ENCODE measurements around the gene PRSS1. TPM values are rescaled to one million over a fixed set of nuclear protein-coding genes. Genes with fewer than 3 reads are reported as not detected.
"Not testable (repeated sequence)": the region's sequence is repeated elsewhere in the genome, so short reads cannot be mapped to it uniquely, and the experiment has no call there.

Gene PRSS1
- total and polyA plus RNA-seq, 9 donors, result not detected

- Histone ChIP-seq H3K27me3 (ENCODE audit: control insufficient read depth, insufficient read depth, low read length) (no peaks in the 10 kb centered on the region), H3K9me3 (replicated peaks; ENCODE audit: control insufficient read depth, low read depth, low read length) (no peaks in the 10 kb centered on the region), H3K4me1 (ENCODE audit: control insufficient read depth, insufficient read depth, low read length) (no peaks in the 10 kb centered on the region), H3K36me3 (ENCODE audit: control insufficient read depth, insufficient read depth, low read length) (no peaks in the 10 kb centered on the region), H3K4me3 (ENCODE audit: low read length) (no peak overlapping the region), H3K27ac (ENCODE audit: low read length) (no peak overlapping the region)
- no CpG with 5 or more reads among the region's 4 CpGs for WGBS (ENCODE audit: insufficient coverage)
- DNase-seq, result no peak
These were observed 3.5 kb upstream of the PRSS1 start for GRCh38 chr7:142745745-142746144.

GRCh38 chr7:142746264-142746663 lies 3.0 kb upstream of the PRSS1 start:
- no peaks in the 10 kb centered on the region for H3K9me3 ChIP-seq (replicated peaks; ENCODE audit: control insufficient read depth, low read depth, low read length)
- no peaks in the 10 kb centered on the region for H3K4me1 ChIP-seq (ENCODE audit: control insufficient read depth, insufficient read depth, low read length)
- no peak overlapping the region for H3K4me3 ChIP-seq (ENCODE audit: low read length)
- H3K36me3 ChIP-seq (ENCODE audit: control insufficient read depth, insufficient read depth, low read length), result no peaks in the 10 kb centered on the region
- H3K27ac ChIP-seq (ENCODE audit: low read length), result no peak overlapping the region
- no peaks in the 10 kb centered on the region for H3K27me3 ChIP-seq (ENCODE audit: control insufficient read depth, insufficient read depth, low read length)
- DNase-seq, result no peak
- WGBS (ENCODE audit: insufficient coverage), result 51% methylated on average over 2 of the region's 3 CpGs

- H3K4me1 ChIP-seq (ENCODE audit: control insufficient read depth, insufficient read depth, low read length); H3K36me3 ChIP-seq (ENCODE audit: control insufficient read depth, insufficient read depth, low read length); DNase-seq; H3K9me3 ChIP-seq (replicated peaks; ENCODE audit: control insufficient read depth, low read depth, low read length); H3K27ac ChIP-seq (ENCODE audit: low read length); H3K27me3 ChIP-seq (ENCODE audit: control insufficient read depth, insufficient read depth, low read length); H3K4me3 ChIP-seq (ENCODE audit: low read length): not testable (repeated sequence)
- whole genome bisulfite sequencing (ENCODE audit: insufficient coverage), result 100% methylated on average over 1 of the region's 2 CpGs
These were observed 862 bp upstream of the PRSS1 start for GRCh38 chr7:142748410-142748809.

GRCh38 chr7:142750321-142750938 lies 1.2 kb downstream of the PRSS1 start:
- 47% methylated on average over 4 of the region's 9 CpGs for WGBS (ENCODE audit: insufficient coverage)
- H3K4me3 ChIP-seq (ENCODE audit: low read length), result no peak overlapping the region

GRCh38 chr7:142751526-142752175 lies 2.4 kb downstream of the PRSS1 start:
- 89% methylated on average over 11 of the region's 14 CpGs for WGBS (ENCODE audit: insufficient coverage)
- H3K9me3 ChIP-seq (replicated peaks; ENCODE audit: control insufficient read depth, low read depth, low read length); H3K36me3 ChIP-seq (ENCODE audit: control insufficient read depth, insufficient read depth, low read length); H3K27me3 ChIP-seq (ENCODE audit: control insufficient read depth, insufficient read depth, low read length); H3K4me1 ChIP-seq (ENCODE audit: control insufficient read depth, insufficient read depth, low read length); H3K4me3 ChIP-seq (ENCODE audit: low read length); DNase-seq; H3K27ac ChIP-seq (ENCODE audit: low read length): not testable (repeated sequence)

More at GRCh38 chr7:142750321-142750938, 1.2 kb downstream of the PRSS1 start:
- Histone ChIP-seq H3K9me3 (replicated peaks; ENCODE audit: control insufficient read depth, low read depth, low read length) (no peaks in the 10 kb centered on the region), H3K27me3 (ENCODE audit: control insufficient read depth, insufficient read depth, low read length) (no peaks in the 10 kb centered on the region), H3K27ac (ENCODE audit: low read length) (no peak overlapping the region), H3K4me1 (ENCODE audit: control insufficient read depth, insufficient read depth, low read length) (no peaks in the 10 kb centered on the region), H3K36me3 (ENCODE audit: control insufficient read depth, insufficient read depth, low read length) (no peaks in the 10 kb centered on the region)
- no peak for DNase-seq

GRCh38 chr7:142752376-142753225 lies 3.3 kb downstream of the PRSS1 start:
- H3K9me3 ChIP-seq (replicated peaks; ENCODE audit: control insufficient read depth, low read depth, low read length), result no peaks in the 10 kb centered on the region
- no CpG with 5 or more reads among the region's 3 CpGs for WGBS (ENCODE audit: insufficient coverage)
- no peak for DNase-seq
- H3K36me3 ChIP-seq (ENCODE audit: control insufficient read depth, insufficient read depth, low read length), result no peaks in the 10 kb centered on the region
- no peaks in the 10 kb centered on the region for H3K27me3 ChIP-seq (ENCODE audit: control insufficient read depth, insufficient read depth, low read length)
- H3K4me1 ChIP-seq (ENCODE audit: control insufficient read depth, insufficient read depth, low read length), result no peaks in the 10 kb centered on the region
- no peak overlapping the region for H3K4me3 ChIP-seq (ENCODE audit: low read length)
- H3K27ac ChIP-seq (ENCODE audit: low read length), result no peak overlapping the region

GRCh38 chr7:142753366-142753765 lies 4.1 kb downstream of the PRSS1 start:
- H3K36me3 ChIP-seq (ENCODE audit: control insufficient read depth, insufficient read depth, low read length), result no peaks in the 10 kb centered on the region
- no peak overlapping the region for H3K4me3 ChIP-seq (ENCODE audit: low read length)
- H3K9me3 ChIP-seq (replicated peaks; ENCODE audit: control insufficient read depth, low read depth, low read length), result no peaks in the 10 kb centered on the region
- no peaks in the 10 kb centered on the region for H3K27me3 ChIP-seq (ENCODE audit: control insufficient read depth, insufficient read depth, low read length)
- no peak for DNase-seq
- H3K27ac ChIP-seq (ENCODE audit: low read length), result no peak overlapping the region
- 69% methylated on average over 3 of the region's 8 CpGs for WGBS (ENCODE audit: insufficient coverage)
- H3K4me1 ChIP-seq (ENCODE audit: control insufficient read depth, insufficient read depth, low read length), result no peaks in the 10 kb centered on the region

GRCh38 chr7:142753925-142754491 lies 4.7 kb downstream of the PRSS1 start:
- not testable (repeated sequence) for H3K27me3 ChIP-seq (ENCODE audit: control insufficient read depth, insufficient read depth, low read length); H3K4me1 ChIP-seq (ENCODE audit: control insufficient read depth, insufficient read depth, low read length); H3K36me3 ChIP-seq (ENCODE audit: control insufficient read depth, insufficient read depth, low read length); DNase-seq; H3K9me3 ChIP-seq (replicated peaks; ENCODE audit: control insufficient read depth, low read depth, low read length); H3K27ac ChIP-seq (ENCODE audit: low read length); H3K4me3 ChIP-seq (ENCODE audit: low read length)
- 40% methylated on average over 3 of the region's 5 CpGs for WGBS (ENCODE audit: insufficient coverage)

GRCh38 chr7:142754681-142755575 lies 5.7 kb downstream of the PRSS1 start:
- WGBS (ENCODE audit: insufficient coverage), result 81% methylated on average over 6 of the region's 10 CpGs
- DNase-seq, result no peak
- Histone ChIP-seq H3K4me3 (ENCODE audit: low read length) (no peak overlapping the region), H3K4me1 (ENCODE audit: control insufficient read depth, insufficient read depth, low read length) (no peaks in the 10 kb centered on the region), H3K36me3 (ENCODE audit: control insufficient read depth, insufficient read depth, low read length) (no peaks in the 10 kb centered on the region), H3K9me3 (replicated peaks; ENCODE audit: control insufficient read depth, low read depth, low read length) (no peaks in the 10 kb centered on the region), H3K27me3 (ENCODE audit: control insufficient read depth, insufficient read depth, low read length) (no peaks in the 10 kb centered on the region), H3K27ac (ENCODE audit: low read length) (no peak overlapping the region)

Measured in muscle of leg (tissue), 11 donors.